Suprapubic skin (tissue), 4 donors: ENCODE results near the gene ABCC8. TPM values are rescaled to one million over a fixed set of nuclear protein-coding genes. Genes with fewer than 3 reads are reported as not detected.
A peak's percentile ranks its signal among the peaks of the same experiment; 100 is the strongest.

Experiments used
- DNase-seq, 2 donors: peaks; one replicate each; pipeline ENCODE4 v3.0.0-alpha.2; 2019; ENCODE audit warnings: low spot score in 2 of 2
- H3K27ac ChIP-seq: fragments of 200-600 bp; sonication (generic); one replicate; pipeline ENCODE4 v1.5.1; 2019
- H3K27me3 ChIP-seq: fragments of 200-600 bp; sonication (generic); one replicate; pipeline ENCODE4 v1.5.1; 2019
- H3K36me3 ChIP-seq: fragments of 200-600 bp; sonication (generic); one replicate; pipeline ENCODE4 v1.5.1; 2019
- H3K4me1 ChIP-seq: fragments of 200-600 bp; sonication (generic); one replicate; pipeline ENCODE4 v1.5.1; 2019
- H3K4me3 ChIP-seq: fragments of 200-600 bp; sonication (generic); one replicate; pipeline ENCODE4 v1.5.1; 2019; ENCODE audit warnings: mild to moderate bottlenecking
- H3K9me3 ChIP-seq: fragments of 200-600 bp; sonication (generic); one replicate; pipeline ENCODE4 v1.5.1; 2019
- EP300 ChIP-seq: sonication (generic); formaldehyde crosslinking; IDR thresholded peaks from one replicate; pipeline ENCODE4 v1.6.1; 2017; ENCODE audit warnings: antibody characterized with exemption
- POLR2A ChIP-seq, 2 donors: fragments of 450-650 bp; IDR thresholded peaks; one replicate each; pipeline ENCODE4 v1.6.1; 2017; ENCODE audit warnings: antibody characterized with exemption in 2 of 2, mild to moderate bottlenecking in 2 of 2, moderate library complexity in 2 of 2
- POLR2AphosphoS5 ChIP-seq, 3 donors: sonication (generic); formaldehyde crosslinking; IDR thresholded peaks; one replicate each; pipeline ENCODE4 v1.6.1; 2017; ENCODE audit warnings: antibody characterized with exemption in 3 of 3
- WGBS: methylation state at CpG from one replicate; pipeline ENCODE4 v1.1.5; 2018; 5-methylcytosine and 5-hydroxymethylcytosine counted together
- total RNA-seq, 4 donors: library from RNA; depleted of rRNA; stranded (reverse); fragments of >200 nt; gene quantifications; one replicate each; pipeline ENCODE4 v1.1.0, GENCODE V29; 2016
- TF ChIP-seq, protein P1 (sequence below), 2 donors: fragments of 200-600 bp in 1 of 2; fragments of 450-650 bp in 1 of 2; sonication (generic) in 1 of 2; IDR thresholded peaks; one replicate each; pipeline ENCODE4 v1.5.1; 2016 to 2019; ENCODE audit warnings: antibody characterized with exemption in 2 of 2, mild to moderate bottlenecking in 1 of 2, moderate library complexity in 1 of 2

The ABCC8 gene
- total RNA-seq, 4 donors from 2014 or later: 0.42 TPM; not detected in 3

DNA sequence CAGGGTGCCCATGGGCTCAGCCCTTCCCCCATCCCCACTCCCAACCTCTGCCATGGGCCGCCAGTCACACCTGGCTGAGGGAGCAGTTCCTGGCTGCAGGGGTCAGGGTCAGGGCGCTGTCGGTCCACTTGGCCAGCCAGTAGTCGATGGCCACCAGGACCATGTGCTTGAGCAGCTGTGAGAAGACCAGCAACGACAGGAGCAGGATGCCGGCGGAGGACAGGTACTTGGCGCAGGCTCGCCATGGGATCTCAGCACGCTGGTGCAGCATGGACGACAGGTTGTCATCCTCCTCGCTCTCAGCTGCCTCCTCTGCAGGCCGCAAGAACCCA lies 69.9 kb downstream of the ABCC8 start:
- no peak overlapping the region for H3K27ac ChIP-seq
- H3K9me3 ChIP-seq: no peaks in the 10 kb centered on the region
- whole genome bisulfite sequencing: 82% methylated on average over 2 of the region's 13 CpGs

DNA sequence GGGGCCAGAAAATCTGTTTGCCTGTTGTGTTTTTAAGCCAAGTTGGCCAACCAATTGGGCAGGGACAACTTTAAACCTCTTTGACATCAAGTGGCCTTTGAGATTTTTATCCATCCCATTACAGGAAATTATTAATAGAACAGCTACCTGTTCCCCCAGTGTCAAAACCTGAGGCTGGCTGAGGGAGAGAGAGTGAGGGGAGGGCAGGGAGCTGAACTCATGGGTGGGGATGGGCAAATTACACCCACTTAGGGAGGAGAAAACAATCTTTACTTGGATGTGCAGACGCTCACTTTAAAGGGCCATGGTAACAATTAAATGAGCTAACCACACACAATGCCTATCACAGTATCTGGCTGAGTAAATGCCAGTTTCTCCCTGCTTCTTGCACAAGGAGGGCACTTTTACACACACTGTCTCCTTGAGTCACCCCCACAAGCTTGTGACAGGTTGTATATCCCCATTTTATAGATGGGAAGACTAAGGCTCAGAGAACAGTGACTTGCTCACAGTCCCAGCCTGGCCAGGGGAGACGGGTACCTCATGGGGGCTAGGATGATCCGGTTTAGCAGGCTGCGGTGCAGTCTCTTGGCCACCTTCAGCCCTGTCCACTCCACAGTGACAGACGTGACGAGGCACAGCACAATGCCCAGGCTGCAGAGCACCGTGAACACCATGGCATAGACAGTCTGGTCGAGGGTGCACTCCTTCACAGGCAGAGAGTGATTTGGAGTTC lies 70.4 kb downstream of the ABCC8 start:
- DNase-seq: no peak
- Histone ChIP-seq H3K4me1 (peaks cover 17% of the 10 kb centered on the region), H3K4me3 (no peak overlapping the region), H3K27me3 (no peaks in the 10 kb centered on the region), H3K36me3 (no peaks in the 10 kb centered on the region), H3K9me3 (no peaks in the 10 kb centered on the region), H3K27ac (peak overlapping the region; percentile 34)
- TF ChIP-seq, protein P1, sequence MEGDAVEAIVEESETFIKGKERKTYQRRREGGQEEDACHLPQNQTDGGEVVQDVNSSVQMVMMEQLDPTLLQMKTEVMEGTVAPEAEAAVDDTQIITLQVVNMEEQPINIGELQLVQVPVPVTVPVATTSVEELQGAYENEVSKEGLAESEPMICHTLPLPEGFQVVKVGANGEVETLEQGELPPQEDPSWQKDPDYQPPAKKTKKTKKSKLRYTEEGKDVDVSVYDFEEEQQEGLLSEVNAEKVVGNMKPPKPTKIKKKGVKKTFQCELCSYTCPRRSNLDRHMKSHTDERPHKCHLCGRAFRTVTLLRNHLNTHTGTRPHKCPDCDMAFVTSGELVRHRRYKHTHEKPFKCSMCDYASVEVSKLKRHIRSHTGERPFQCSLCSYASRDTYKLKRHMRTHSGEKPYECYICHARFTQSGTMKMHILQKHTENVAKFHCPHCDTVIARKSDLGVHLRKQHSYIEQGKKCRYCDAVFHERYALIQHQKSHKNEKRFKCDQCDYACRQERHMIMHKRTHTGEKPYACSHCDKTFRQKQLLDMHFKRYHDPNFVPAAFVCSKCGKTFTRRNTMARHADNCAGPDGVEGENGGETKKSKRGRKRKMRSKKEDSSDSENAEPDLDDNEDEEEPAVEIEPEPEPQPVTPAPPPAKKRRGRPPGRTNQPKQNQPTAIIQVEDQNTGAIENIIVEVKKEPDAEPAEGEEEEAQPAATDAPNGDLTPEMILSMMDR (IDR thresholded peaks at IDR 0.05): no peak
- no peak for TF ChIP-seq EP300
- no peak for TF ChIP-seq POLR2AphosphoS5 (IDR thresholded peaks at IDR 0.05)
- TF ChIP-seq POLR2A (IDR thresholded peaks at IDR 0.05): no peak
- WGBS: 56% methylated on average over 1 of the region's 8 CpGs

More for the DNA sequence above, 69.9 kb downstream of the ABCC8 start:
- no peak overlapping the region for H3K4me3 ChIP-seq
- no peak for DNase-seq
- H3K36me3 ChIP-seq: no peaks in the 10 kb centered on the region
- TF ChIP-seq POLR2AphosphoS5 (IDR thresholded peaks at IDR 0.05) (no peak), POLR2A (IDR thresholded peaks at IDR 0.05) (no peak), EP300 (no peak)
- TF ChIP-seq, protein P1 (IDR thresholded peaks at IDR 0.05): no peak
- no peaks in the 10 kb centered on the region for H3K27me3 ChIP-seq
- peaks cover 17% of the 10 kb centered on the region for H3K4me1 ChIP-seq

DNA sequence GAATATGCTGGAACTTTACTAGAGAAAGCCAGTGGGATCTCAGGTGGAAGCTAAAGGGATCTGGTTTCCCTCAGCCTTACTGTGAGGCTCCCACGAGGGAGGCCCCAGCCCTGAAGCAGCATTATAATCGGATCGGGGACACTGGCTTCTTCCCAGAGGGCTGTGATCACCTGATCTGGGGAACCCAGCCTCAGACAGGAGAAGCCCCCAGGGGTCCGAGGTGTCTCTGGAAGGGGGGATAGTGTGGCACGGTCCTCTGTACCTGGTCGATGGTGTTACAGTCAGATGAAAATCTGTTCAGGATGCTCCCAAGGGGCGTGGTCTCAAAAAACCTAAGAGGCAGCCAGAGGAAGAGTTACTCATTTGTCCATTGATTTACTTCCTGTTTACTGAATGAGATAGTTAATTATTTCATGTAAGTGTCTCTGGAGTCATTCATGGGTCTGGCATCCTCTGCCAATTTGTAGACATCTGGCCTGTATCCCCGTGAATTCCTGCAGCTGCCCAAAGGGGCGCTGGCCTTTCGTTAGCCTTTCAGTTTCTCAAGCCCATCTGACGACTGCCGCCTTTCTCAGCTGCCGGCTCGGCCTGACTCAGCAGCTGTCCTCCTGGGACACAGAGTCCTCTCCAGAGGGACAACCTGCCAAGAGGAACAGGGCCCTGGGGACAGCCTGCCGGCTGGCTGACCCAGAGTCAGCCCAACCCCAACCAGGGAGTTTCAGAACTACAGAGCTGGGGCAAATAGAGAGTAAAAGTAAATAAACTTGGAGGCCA lies 71.2 kb downstream of the ABCC8 start:
- 39% methylated on average over 15 of the region's 15 CpGs for WGBS
- H3K4me1 ChIP-seq: peaks cover 17% of the 10 kb centered on the region

DNA sequence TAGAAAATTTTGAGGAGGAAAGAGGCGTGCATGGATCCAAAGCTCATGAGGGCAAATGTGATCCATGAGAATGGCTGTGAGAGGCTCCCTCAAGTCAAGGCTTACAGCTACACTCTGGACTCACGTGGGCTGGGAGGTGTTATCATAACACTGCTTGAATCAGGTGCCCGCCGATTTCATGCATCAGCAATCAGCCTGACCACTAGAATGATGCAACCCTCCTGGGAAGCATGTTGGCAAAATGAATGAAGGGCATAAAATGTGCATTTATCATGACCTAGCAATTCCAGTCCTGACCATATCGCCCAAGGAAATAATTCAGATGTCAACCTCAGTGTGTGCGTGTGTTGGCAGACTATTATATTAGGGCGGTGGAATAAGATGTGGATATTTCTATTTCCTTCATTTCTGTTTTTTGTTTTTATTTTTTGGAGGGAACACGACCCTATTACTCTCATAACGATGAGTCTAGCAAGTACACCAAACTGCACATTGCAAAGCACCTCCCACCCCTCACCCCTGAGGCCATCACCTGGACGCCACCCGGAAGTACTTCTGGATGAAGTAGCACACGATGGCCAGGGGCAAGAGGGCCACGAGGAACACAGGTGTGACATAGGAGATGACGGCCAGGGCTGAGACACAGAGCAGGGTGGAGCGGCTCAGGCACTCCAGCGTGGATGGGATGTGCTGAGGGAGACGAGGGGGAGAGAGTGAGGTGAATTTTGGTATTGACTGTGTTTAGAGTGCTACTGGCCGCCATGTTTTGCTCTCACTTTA lies 72.5 kb downstream of the ABCC8 start:
- no peaks in the 10 kb centered on the region for H3K36me3 ChIP-seq
- H3K27ac ChIP-seq: no peak overlapping the region
- DNase-seq: no peak
- no peaks in the 10 kb centered on the region for H3K27me3 ChIP-seq
- H3K9me3 ChIP-seq: no peaks in the 10 kb centered on the region
- H3K4me1 ChIP-seq: peaks cover 17% of the 10 kb centered on the region
- 75% methylated on average over 18 of the region's 18 CpGs for WGBS
- TF ChIP-seq POLR2A (IDR thresholded peaks at IDR 0.05) (no peak), POLR2AphosphoS5 (IDR thresholded peaks at IDR 0.05) (no peak), EP300 (no peak)
- TF ChIP-seq, protein P1 (IDR thresholded peaks at IDR 0.05): no peak
- H3K4me3 ChIP-seq: no peak overlapping the region

More for the DNA sequence above, 71.2 kb downstream of the ABCC8 start:
- TF ChIP-seq EP300 (no peak), POLR2AphosphoS5 (IDR thresholded peaks at IDR 0.05) (peak in 1 of 3 donors; percentile 38), POLR2A (IDR thresholded peaks at IDR 0.05) (no peak)
- TF ChIP-seq, protein P1 (IDR thresholded peaks at IDR 0.05): peak in 1 of 2 donors; percentile 31
- Histone ChIP-seq H3K9me3 (no peaks in the 10 kb centered on the region), H3K36me3 (no peaks in the 10 kb centered on the region), H3K27ac (peak overlapping the region; percentile 38), H3K4me3 (no peak overlapping the region), H3K27me3 (no peaks in the 10 kb centered on the region)
- peak in 1 of 2 donors; percentile 79 for DNase-seq
